Activated CD4-positive, alpha-beta T cell treated with anti-CD3 and anti-CD28 coated beads, Interleukin-2, Interleukin-6, amounts not matched to agents 100 ng/mL and 50 ng/mL, durations not matched to agents 16 hours and 8 hours (primary cell): Measurements from ENCODE around the gene CDCA5.
A peak's percentile ranks its signal among the peaks of the same experiment; 100 is the strongest.

ENCODE experiments used
- DNase-seq: peaks from one replicate; pipeline ENCODE4 v3.0.0-alpha.2; 2020

Gene CDCA5

DNA sequence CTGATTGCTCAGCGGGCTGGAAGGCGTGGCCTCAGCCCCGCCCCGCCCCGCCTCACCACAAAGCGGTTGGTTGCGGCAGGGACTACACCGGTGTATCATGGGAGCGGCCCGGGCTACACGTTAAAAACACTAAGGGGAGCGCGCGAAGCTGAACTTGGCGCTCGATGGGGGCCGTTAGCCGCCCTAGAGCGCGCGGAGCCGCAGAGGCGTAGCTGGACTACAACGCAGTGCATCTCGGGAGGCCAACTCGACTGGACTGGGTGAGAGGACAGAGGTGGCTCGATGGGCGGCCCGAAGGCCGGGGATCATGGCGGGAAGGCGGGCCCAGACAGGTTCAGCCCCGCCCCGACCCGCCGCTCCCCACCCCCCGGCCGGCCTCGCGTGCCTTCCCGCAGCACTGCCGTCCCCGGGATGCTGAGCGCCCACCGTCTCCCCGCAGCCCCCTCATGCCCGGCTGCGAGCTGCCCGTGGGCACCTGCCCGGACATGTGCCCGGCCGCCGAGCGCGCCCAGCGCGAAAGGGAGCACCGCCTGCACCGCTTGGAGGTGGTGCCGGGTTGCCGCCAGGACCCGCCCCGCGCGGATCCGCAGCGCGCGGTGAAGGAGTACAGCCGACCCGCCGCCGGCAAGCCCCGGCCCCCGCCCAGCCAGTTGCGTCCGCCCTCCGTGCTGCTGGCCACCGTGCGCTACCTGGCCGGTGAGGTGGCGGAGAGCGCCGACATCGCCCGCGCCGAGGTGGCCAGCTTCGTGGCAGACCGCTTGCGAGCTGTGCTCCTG lies 42.8 kb downstream of the CDCA5 start, which contains the start of gene SAC3D1:
TSS of gene SAC3D1 (plus strand) at position 364 of the 776 bp plus-strand sequence. CDS start at position 447, 83 bp downstream.
- DNase-seq, result peak; percentile 95

DNA sequence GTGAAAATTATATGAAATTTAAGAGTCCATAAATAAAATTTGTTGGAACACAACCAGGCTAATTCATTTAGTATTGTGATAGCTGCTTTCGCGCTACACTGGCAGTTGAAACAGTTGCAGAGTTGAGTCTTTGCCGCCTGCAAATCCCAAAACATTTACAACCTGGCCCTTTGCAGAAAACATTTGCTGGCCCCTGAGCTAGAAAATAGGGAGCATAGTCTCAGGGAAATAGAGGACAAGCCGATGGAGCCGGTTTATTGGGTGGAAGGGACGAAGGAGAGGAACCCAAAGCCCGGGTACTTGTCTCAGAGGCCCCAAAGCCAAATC lies 43.4 kb downstream of the CDCA5 start:
- no peak for DNase-seq

DNA sequence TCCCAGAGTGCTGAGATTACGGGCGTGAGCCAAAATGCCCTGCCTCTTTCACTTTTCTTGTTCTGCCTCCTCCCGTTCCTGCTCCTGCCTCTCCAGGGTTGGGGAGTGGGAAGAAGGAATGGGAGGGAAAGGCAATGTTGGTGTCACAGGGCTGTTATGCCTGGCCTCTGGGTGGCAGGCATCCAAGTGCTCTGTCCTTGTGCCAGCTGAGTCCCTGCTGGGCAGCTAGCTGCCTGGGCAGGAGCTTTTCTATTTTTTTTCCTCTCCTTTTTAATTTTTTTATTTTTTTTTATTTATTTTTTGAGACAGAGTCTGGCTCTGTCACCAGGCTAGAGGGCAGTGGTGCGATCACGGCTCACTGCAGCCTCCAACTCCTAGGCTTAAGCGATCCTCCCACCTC lies 46.9 kb downstream of the CDCA5 start:
- no peak for DNase-seq

DNA sequence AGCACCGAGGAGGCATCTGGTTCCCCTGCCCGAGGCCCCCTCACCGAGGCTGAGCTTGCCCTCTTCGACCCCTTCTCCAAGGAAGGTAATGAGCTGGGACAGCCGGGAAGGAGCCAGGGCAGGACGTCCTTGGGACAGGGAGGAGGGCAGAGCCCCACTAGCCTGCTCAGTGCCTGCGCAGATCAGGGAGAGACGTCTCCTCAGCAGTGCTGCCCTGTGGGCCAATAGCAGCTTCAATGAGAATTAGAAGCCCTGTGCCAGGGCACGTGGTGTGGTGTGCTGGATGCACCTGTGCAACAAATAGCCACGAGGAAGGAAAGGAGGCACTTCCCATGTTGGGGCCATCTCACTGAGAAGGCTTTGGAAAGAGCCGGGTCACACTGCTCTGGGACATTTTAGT lies 48.3 kb downstream of the CDCA5 start:
- no peak for DNase-seq

DNA sequence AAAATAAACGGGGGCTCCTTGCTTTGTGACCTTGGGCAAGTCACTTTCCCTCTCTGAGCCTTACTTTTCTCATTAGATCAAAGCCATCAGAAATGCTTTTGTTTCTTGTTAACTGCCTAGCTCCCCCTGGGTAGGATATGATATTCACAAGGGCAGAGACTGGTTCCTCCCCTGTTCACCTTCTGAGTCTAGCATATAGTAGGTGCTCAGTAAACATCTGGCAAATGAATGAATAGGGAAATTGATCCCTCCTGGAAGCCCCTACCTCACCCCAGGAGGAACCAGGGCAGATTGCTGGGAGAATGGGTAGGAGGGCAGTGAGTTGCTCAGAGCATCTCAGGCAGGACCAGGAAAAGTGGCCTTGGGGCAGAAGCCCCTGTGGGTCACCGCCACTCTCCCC lies 49.4 kb downstream of the CDCA5 start:
- DNase-seq, result no peak

DNA sequence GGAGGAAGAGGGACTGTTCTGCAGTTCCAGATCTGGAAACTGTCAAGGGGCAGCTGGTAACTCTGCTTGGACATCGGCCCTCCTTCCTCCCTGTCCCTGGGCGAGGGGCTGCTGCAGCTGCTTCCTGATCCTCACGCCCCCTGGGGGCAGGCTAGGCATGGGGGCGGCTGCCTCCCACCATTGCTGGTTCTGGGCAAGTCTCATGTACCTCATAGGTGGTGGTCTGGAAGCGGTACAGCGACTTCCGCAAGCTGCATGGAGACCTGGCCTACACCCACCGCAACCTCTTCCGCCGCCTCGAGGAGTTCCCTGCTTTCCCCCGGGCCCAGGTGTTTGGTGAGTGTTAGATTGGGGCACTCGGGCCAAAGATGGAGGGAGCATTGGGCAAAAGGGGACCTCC lies 51.6 kb downstream of the CDCA5 start:
- no peak for DNase-seq
